Kidney (tissue), 14 donors: ENCODE data around the gene CRHR2. TPM values are rescaled to one million over a fixed set of nuclear protein-coding genes. Genes with fewer than 3 reads are reported as not detected.
A peak's percentile ranks its signal among the peaks of the same experiment; 100 is the strongest.

ENCODE experiments used
- DNase-seq, 5 donors: peaks; one replicate each; pipeline ENCODE4 v3.0.0-alpha.2; 2013 to 2020
- FAIRE-seq: peaks from 2 replicates; lab custom pipeline; 2012; peaks lifted over from hg19 to GRCh38; lab: Jason Lieb, UNC
- H3K27ac ChIP-seq, 2 donors: one replicate each; pipeline ENCODE4 v1.7.0; 2013; ENCODE audit warnings: low read depth in 2 of 2, low read length in 2 of 2, inconsistent platforms in 1 of 2
- H3K27me3 ChIP-seq: one replicate; pipeline ENCODE4 v1.7.1; 2013; ENCODE audit warnings: low read length, inconsistent platforms; ENCODE audit not compliant: control insufficient read depth, insufficient read depth
- H3K36me3 ChIP-seq, 3 donors: one replicate each; pipeline versions ENCODE4 v1.7.0 to v1.7.1; 2013; ENCODE audit warnings: low read length in 3 of 3, control low read depth in 1 of 3, inconsistent platforms in 1 of 3; ENCODE audit not compliant: insufficient read depth in 3 of 3, control insufficient read depth in 2 of 3
- H3K4me1 ChIP-seq, 3 donors: one replicate each; pipeline versions ENCODE4 v1.7.0 to v1.7.1; 2013; ENCODE audit warnings: low read length in 3 of 3, inconsistent platforms in 1 of 3, low read depth in 1 of 3; ENCODE audit not compliant: control insufficient read depth in 2 of 3, insufficient read depth in 2 of 3
- H3K4me3 ChIP-seq, 3 donors: one replicate each; pipeline versions ENCODE4 v1.7.0 to v1.8.1; 2013; ENCODE audit warnings: low read length in 3 of 3, control low read depth in 1 of 3, inconsistent platforms in 1 of 3
- H3K9ac ChIP-seq, 3 donors: one replicate each; pipeline versions ENCODE4 v1.7.0 to v1.7.1; 2013; ENCODE audit warnings: low read length in 3 of 3, control low read depth in 1 of 3, inconsistent platforms in 1 of 3
- H3K9me3 ChIP-seq, 3 donors: one replicate each; pipeline versions ENCODE4 v1.7.0 to v1.7.1; 2013; ENCODE audit warnings: low read length in 3 of 3, control low read depth in 1 of 3, inconsistent platforms in 1 of 3; ENCODE audit not compliant: control insufficient read depth in 2 of 3, insufficient read depth in 1 of 3
- intact Hi-C: fragments of 100-400 bp; cut with DNase I; formaldehyde crosslinking; loops from one replicate; pipeline ENCODE4 v1.11.1; 2022
- polyA plus RNA-seq: library from polyadenylated mRNA; stranded (reverse); fragments of 350-450 nt; fragmentation: Illumina TruSeq; extraction: RNeasy Lipid Tissue Mini Kit (QIAGEN cat#74804); gene quantifications from one replicate; pipeline ENCODE4 v1.2.3, GENCODE V29; 2014; ENCODE audit warnings: low read depth, low replicate concordance; ENCODE audit not compliant: insufficient read depth
- total RNA-seq: library from RNA; stranded (reverse); fragmentation: NEBNext Ultra II Directional; extraction: Animal tissue kit (Norgen Biotek cat#: 25700); gene quantifications from one replicate; pipeline ENCODE4 v1.2.1, GENCODE V29; 2021
- TF ChIP-seq, protein P1 (sequence below): IDR thresholded peaks from 3 replicates; pipeline ENCODE4 v1.5.1; 2012; ENCODE audit warnings: mild to moderate bottlenecking, moderate library complexity, borderline replicate concordance; ENCODE audit not compliant: insufficient read depth; ENCODE audit errors: extremely low read depth
- donor health status: control.
- donor health status: control.
- donor health status: control.
- donor health status: control.
- donor health status: control.
- donor health status: DM: yes; HTN: yes; CAD: no.
- donor health status: Normal renal cell carcinoma (clear cell type).

CRHR2 gene
- total and polyA plus RNA-seq, 2 donors from 2014 or later = not detected

- H3K27me3 ChIP-seq = no peaks in the 10 kb centered on the region
- H3K4me1 ChIP-seq = no peaks in the 10 kb centered on the region
- no peaks in the 10 kb centered on the region for H3K36me3 ChIP-seq
- TF ChIP-seq, protein P1, sequence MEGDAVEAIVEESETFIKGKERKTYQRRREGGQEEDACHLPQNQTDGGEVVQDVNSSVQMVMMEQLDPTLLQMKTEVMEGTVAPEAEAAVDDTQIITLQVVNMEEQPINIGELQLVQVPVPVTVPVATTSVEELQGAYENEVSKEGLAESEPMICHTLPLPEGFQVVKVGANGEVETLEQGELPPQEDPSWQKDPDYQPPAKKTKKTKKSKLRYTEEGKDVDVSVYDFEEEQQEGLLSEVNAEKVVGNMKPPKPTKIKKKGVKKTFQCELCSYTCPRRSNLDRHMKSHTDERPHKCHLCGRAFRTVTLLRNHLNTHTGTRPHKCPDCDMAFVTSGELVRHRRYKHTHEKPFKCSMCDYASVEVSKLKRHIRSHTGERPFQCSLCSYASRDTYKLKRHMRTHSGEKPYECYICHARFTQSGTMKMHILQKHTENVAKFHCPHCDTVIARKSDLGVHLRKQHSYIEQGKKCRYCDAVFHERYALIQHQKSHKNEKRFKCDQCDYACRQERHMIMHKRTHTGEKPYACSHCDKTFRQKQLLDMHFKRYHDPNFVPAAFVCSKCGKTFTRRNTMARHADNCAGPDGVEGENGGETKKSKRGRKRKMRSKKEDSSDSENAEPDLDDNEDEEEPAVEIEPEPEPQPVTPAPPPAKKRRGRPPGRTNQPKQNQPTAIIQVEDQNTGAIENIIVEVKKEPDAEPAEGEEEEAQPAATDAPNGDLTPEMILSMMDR = no peak
- FAIRE-seq (no peak), DNase-seq (peak in 4 of 5 donors; percentile 18 to 54 (median 30))
- no peak overlapping the region for H3K9ac ChIP-seq
- H3K4me3 ChIP-seq = no peak overlapping the region
- no peaks in the 10 kb centered on the region for H3K9me3 ChIP-seq
- intact Hi-C loops = no loop called here
- H3K27ac ChIP-seq = no peak overlapping the region
Measured at GRCh38 chr7:30660331-30661255, 21.7 kb downstream of the CRHR2 start.

- DNase-seq (no peak), FAIRE-seq (no peak)
- intact Hi-C loops = no loop called here
- H3K27ac ChIP-seq = no peak overlapping the region
- no peaks in the 10 kb centered on the region for H3K4me1 ChIP-seq
- no peaks in the 10 kb centered on the region for H3K9me3 ChIP-seq
- H3K27me3 ChIP-seq = no peaks in the 10 kb centered on the region
- no peak overlapping the region for H3K4me3 ChIP-seq
- TF ChIP-seq, protein P1 = no peak
- H3K36me3 ChIP-seq = no peaks in the 10 kb centered on the region
- H3K9ac ChIP-seq = no peak overlapping the region
Measured at GRCh38 chr7:30659312-30659711, 22.9 kb downstream of the CRHR2 start.

DNA sequence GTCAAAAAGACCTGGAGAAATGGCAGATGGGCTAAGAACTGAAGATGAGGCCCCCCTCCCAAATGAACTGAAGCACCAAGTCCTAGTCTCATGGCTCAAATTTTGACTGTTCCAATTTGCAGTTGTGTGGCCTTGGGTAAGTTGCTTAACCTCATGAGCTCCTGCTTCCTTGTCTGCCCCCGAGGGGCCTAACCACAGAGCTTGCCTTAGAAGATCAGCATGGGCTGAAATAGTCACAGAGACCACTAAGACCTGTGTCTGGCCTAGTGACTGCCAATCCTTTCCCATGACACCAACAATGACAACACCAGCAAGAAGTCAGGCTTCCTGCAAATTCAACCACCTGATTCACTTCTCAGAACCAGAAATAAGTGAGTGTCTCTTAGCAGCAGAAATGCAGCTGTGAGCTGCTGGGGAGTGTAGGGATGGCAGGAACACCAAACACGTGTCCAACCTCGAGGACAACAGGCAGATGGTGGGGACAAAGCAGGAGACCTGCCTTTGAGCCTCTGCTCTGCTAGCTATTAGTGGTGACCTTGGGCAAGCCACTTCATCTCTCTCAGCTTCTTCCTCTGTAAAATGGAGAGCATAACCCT, 23.7 kb downstream of the CRHR2 start:
- DNase-seq (no peak), FAIRE-seq (no peak)
- H3K9ac ChIP-seq = no peak overlapping the region
- H3K4me3 ChIP-seq = no peak overlapping the region
- intact Hi-C loops = no loop called here
- no peaks in the 10 kb centered on the region for H3K9me3 ChIP-seq
- no peaks in the 10 kb centered on the region for H3K36me3 ChIP-seq
- no peaks in the 10 kb centered on the region for H3K27me3 ChIP-seq
- TF ChIP-seq, protein P1 = no peak
- no peaks in the 10 kb centered on the region for H3K4me1 ChIP-seq
- no peak overlapping the region for H3K27ac ChIP-seq
